ENCODE data around the gene LRRC28. TPM values are rescaled to one million over a fixed set of nuclear protein-coding genes. Genes with fewer than 3 reads are reported as not detected.

The LRRC28 gene
- total and polyA plus RNA-seq, 10 of the 15 experiments (the other 5 are each of a cell fraction or from before 2014, with no cell fraction given) = 21.3 to 54.9 (median 27.7) TPM

DNA sequence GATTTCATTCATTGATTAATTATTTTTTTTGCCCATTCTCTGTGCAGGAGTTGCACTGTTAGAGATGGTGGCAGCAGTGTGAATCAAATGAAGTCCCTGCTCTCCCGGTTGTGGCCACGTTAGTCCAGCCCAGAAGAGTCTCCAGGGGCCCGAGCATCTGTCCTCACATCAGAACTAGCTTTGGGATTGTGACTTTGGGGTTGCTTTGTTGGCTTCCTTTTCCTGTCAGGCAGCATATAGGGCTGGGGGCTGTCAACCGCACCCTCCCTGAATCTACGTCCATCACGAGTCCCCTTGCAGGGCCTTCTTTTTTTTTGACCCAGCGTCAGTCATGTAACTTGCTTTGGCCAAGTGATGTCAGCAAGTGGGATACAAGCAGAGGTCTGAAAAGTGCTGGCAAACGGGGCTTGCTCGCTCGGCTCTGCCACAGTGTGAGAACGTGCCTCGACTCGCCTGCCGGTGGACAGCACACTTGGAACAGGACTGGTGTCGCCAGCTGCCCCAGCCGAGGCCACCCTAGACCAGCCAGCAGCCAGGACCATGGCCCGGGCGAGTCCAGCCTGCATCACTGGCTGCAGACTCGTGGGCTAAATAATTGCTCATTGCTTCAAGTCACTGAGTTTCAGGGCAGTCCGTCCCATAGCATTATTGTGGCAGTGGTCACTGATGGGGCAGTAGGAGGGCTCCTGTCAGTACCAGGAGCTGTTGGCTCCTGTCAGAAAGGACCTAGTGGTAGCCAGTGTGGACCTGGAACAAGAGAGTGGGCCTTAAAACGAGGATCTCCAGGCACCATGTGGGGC, 162.9 kb downstream of the LRRC28 start:
- ATAC-seq (no peak), FAIRE-seq (no peak), DNase-seq (ENCODE audit: low read depth, low spot score) (no peak)
- Histone ChIP-seq H3K4me2 (ENCODE audit: control insufficient read depth, insufficient read depth) (no peak overlapping the region), H3K4me1 (ENCODE audit: control insufficient read depth, insufficient read depth, low read length) (no peaks in the 10 kb centered on the region), H3K4me3 (no peak overlapping the region), H3K9me3 (replicated peaks; ENCODE audit: control insufficient read depth, insufficient read depth, low read length) (no peaks in the 10 kb centered on the region), H2AFZ (ENCODE audit: control insufficient read depth, low read depth, low read length) (no peak overlapping the region), H4K20me1 (ENCODE audit: control insufficient read depth, insufficient read depth) (no peaks in the 10 kb centered on the region), H3K36me3 (ENCODE audit: control insufficient read depth in 2 of 2, insufficient read depth in 2 of 2, low read length in 1 of 2) (no peaks in the 10 kb centered on the region), H3K79me2 (ENCODE audit: control insufficient read depth, insufficient read depth, low read length) (no peaks in the 10 kb centered on the region), H3K9ac (ENCODE audit: control insufficient read depth, insufficient read depth, low read length) (no peak overlapping the region), H3K27me3 (replicated peaks in 1 of 2; ENCODE audit: control insufficient read depth in 2 of 2, insufficient read depth in 2 of 2, low read length in 1 of 2) (no peaks in the 10 kb centered on the region; a peak in 1 of 4 replicates), H3K27ac (ENCODE audit: control insufficient read depth, insufficient read depth) (no peak overlapping the region)
- intact Hi-C loops (cut with micrococcal nuclease; ENCODE audit: unreplicated experiment) = no loop called here
- POLR2A ChIA-PET = no interaction called here
- RAD21 ChIA-PET (ENCODE audit: unreplicated experiment) = no interaction called here
- SMC1A ChIA-PET (ENCODE audit: uncharacterized antibody, unreplicated experiment) = no interaction called here
- no TSS peak for BruUV-seq (replicated peaks)
- TF ChIP-seq, protein P1, sequence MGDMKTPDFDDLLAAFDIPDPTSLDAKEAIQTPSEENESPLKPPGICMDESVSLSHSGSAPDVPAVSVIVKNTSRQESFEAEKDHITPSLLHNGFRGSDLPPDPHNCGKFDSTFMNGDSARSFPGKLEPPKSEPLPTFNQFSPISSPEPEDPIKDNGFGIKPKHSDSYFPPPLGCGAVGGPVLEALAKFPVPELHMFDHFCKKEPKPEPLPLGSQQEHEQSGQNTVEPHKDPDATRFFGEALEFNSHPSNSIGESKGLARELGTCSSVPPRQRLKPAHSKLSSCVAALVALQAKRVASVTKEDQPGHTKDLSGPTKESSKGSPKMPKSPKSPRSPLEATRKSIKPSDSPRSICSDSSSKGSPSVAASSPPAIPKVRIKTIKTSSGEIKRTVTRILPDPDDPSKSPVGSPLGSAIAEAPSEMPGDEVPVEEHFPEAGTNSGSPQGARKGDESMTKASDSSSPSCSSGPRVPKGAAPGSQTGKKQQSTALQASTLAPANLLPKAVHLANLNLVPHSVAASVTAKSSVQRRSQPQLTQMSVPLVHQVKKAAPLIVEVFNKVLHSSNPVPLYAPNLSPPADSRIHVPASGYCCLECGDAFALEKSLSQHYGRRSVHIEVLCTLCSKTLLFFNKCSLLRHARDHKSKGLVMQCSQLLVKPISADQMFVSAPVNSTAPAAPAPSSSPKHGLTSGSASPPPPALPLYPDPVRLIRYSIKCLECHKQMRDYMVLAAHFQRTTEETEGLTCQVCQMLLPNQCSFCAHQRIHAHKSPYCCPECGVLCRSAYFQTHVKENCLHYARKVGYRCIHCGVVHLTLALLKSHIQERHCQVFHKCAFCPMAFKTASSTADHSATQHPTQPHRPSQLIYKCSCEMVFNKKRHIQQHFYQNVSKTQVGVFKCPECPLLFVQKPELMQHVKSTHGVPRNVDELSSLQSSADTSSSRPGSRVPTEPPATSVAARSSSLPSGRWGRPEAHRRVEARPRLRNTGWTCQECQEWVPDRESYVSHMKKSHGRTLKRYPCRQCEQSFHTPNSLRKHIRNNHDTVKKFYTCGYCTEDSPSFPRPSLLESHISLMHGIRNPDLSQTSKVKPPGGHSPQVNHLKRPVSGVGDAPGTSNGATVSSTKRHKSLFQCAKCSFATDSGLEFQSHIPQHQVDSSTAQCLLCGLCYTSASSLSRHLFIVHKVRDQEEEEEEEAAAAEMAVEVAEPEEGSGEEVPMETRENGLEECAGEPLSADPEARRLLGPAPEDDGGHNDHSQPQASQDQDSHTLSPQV (IDR thresholded peaks at IDR 0.05) = no peak
- TF ChIP-seq IKZF1 (conservative IDR thresholded peaks at IDR 0.05) = no peak
- in situ Hi-C loops (cut with MboI) = no loop called here
- CTCF ChIA-PET = interaction anchor here (1.2 to 1.7 kb wide), 3 partner anchors 90 to 290 kb away, joined by 3 to 5 read pairs (median 3); no protein-coding TSS in a partner anchor
- 72% methylated on average over 21 of the region's 21 CpGs for WGBS (ENCODE audit: insufficient coverage, insufficient replicate concordance, low lambda C conversion rate, missing lambda C conversion rate)
